Lung (tissue), 12 donors: ENCODE results near the gene RHOBTB1. TPM values are rescaled to one million over a fixed set of nuclear protein-coding genes. Genes with fewer than 3 reads are reported as not detected.

Experiments
- ATAC-seq: fragments of 200-7000 bp; cut with Tn5 transposase; one replicate; pipeline ENCODE4 v1.9.1; 2020; ENCODE audit warnings: moderate number of reproducible peaks; ENCODE audit not compliant: insufficient read depth, low FRiP score
- DNase-seq, 3 donors: peaks; one replicate each; pipeline ENCODE4 v3.0.0-alpha.2; 2013 to 2017
- H3K27ac ChIP-seq, 2 donors: one replicate each; pipeline ENCODE4 v1.5.1; 2013; ENCODE audit warnings: mild to moderate bottlenecking in 2 of 2, moderate library complexity in 2 of 2, control low read depth in 1 of 2, inconsistent platforms in 1 of 2, low read depth in 1 of 2, low read length in 1 of 2
- H3K27me3 ChIP-seq, 3 donors: one replicate each; pipeline ENCODE4 v1.5.1; 2013; ENCODE audit warnings: low read length in 2 of 3; ENCODE audit not compliant: control insufficient read depth in 3 of 3, insufficient read depth in 3 of 3
- H3K36me3 ChIP-seq, 4 donors: one replicate each; pipeline ENCODE4 v1.5.1; 2013; ENCODE audit warnings: low read length in 4 of 4, mild to moderate bottlenecking in 1 of 4, moderate library complexity in 1 of 4; ENCODE audit not compliant: control insufficient read depth in 4 of 4, insufficient read depth in 4 of 4
- H3K4me1 ChIP-seq, 5 donors: one replicate each; pipeline ENCODE4 v1.5.1; 2013; ENCODE audit warnings: low read length in 5 of 5, mild to moderate bottlenecking in 2 of 5, moderate library complexity in 1 of 5; ENCODE audit not compliant: control insufficient read depth in 5 of 5, insufficient read depth in 5 of 5
- H3K4me3 ChIP-seq: one replicate; pipeline ENCODE4 v1.5.1; 2013; ENCODE audit warnings: mild to moderate bottlenecking, control low read depth, moderate library complexity
- H3K9ac ChIP-seq, 2 donors: one replicate each; pipeline ENCODE4 v1.5.1; 2013; ENCODE audit warnings: low read length in 2 of 2, control low read depth in 1 of 2; ENCODE audit not compliant: insufficient read depth in 1 of 2
- H3K9me3 ChIP-seq, 4 donors: one replicate each; pipeline ENCODE4 v1.5.1; 2013; ENCODE audit warnings: low read length in 3 of 4, mild to moderate bottlenecking in 1 of 4, moderate library complexity in 1 of 4; ENCODE audit not compliant: control insufficient read depth in 4 of 4, insufficient read depth in 3 of 4
- CTCF ChIP-seq: IDR thresholded peaks from 2 replicates; pipeline ENCODE4 v1.5.1; 2012; ENCODE audit warnings: mild to moderate bottlenecking; ENCODE audit errors: control extremely low read depth, extremely low read depth
- WGBS, 2 donors: extraction: QIAGEN DNeasy Blood & Tissue Kit; methylation state at CpG; one replicate each; pipeline ENCODE4 v1.1.7; 2013; 5-methylcytosine and 5-hydroxymethylcytosine counted together
- polyA plus RNA-seq, 2 donors: library from polyadenylated mRNA; stranded (reverse); fragments of 200-250 nt; gene quantifications; one replicate each; pipeline ENCODE4 v1.2.1, GENCODE V29; 2013
- total RNA-seq, 2 donors: library from RNA; depleted of rRNA in 1 of 2; stranded (reverse); fragments of >200 nt in 1 of 2; gene quantifications; one replicate each; pipeline ENCODE4 v1.2.1, GENCODE V29; 2014 to 2021
- donor health status: control.
- donor health status: control.
- donor health status: Bipolar disorder and iron deficiency.
- donor health status: healthy.
- donor health status: DM: yes; HTN: yes; CAD: no.

RHOBTB1 gene
- total and polyA plus RNA-seq, 4 donors: 4.8 to 27.2 (median 8.0) TPM

DNA sequence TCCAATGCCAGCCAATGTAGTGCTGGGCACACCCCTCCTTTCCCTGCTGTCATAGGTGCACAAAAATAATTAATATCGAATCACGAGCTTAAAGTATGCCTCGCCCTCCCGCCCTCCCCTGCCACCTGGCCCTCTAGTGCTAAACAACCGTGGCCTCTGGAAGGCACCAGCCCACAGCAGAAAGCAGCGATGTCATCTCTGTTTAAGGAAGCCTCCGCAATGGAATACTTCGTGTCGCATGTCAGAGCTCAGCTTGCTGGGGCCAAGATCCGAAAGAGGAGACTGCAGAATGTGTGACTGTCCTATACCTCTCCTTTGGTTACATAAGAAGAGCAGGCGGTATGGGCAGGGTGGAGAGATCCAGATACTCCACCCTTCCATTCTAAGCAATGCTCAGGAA lies 71.5 kb downstream of the RHOBTB1 start:
- H3K9ac ChIP-seq: no peak overlapping the region
- peaks cover 0 to 1% (median 0%) of the 10 kb centered on the region in 4 donors for H3K9me3 ChIP-seq
- H3K27me3 ChIP-seq: no peaks in the 10 kb centered on the region
- H3K36me3 ChIP-seq: peaks cover 9 to 45% (median 29%) of the 10 kb centered on the region in 4 donors
- 93 to 97% methylated on average over 11 of the region's 11 CpGs for WGBS, 2 donors
- no peak for TF ChIP-seq CTCF
- DNase-seq: no peak
- H3K4me3 ChIP-seq: no peak overlapping the region
- H3K27ac ChIP-seq: no peak overlapping the region
- no peak for ATAC-seq
- no peaks in the 10 kb centered on the region for H3K4me1 ChIP-seq

- H3K27ac ChIP-seq: no peak overlapping the region
- DNase-seq: no peak
- H3K36me3 ChIP-seq: peaks cover 9 to 45% (median 28%) of the 10 kb centered on the region in 4 donors
- no peak for TF ChIP-seq CTCF
- H3K27me3 ChIP-seq: no peaks in the 10 kb centered on the region
- H3K9me3 ChIP-seq: peaks cover 0 to 1% (median 0%) of the 10 kb centered on the region in 4 donors
- WGBS, 2 donors: 87 to 89% methylated on average over 8 of the region's 8 CpGs
- H3K9ac ChIP-seq: no peak overlapping the region
- H3K4me1 ChIP-seq: no peaks in the 10 kb centered on the region
- no peak overlapping the region for H3K4me3 ChIP-seq
- ATAC-seq: no peak
Observed at GRCh38 chr10:60871215-60871614, 72.8 kb downstream of the RHOBTB1 start.

- no peak overlapping the region for H3K27ac ChIP-seq
- no peaks in the 10 kb centered on the region for H3K4me1 ChIP-seq
- no peak overlapping the region for H3K4me3 ChIP-seq
- H3K9me3 ChIP-seq: peaks cover 0 to 1% (median 0%) of the 10 kb centered on the region in 4 donors
- DNase-seq (no peak), ATAC-seq (no peak)
- H3K36me3 ChIP-seq: peaks cover 9 to 43% (median 27%) of the 10 kb centered on the region in 4 donors
- H3K9ac ChIP-seq: no peak overlapping the region
- 62 to 71% methylated on average over 3 of the region's 3 CpGs for WGBS, 2 donors
- no peaks in the 10 kb centered on the region for H3K27me3 ChIP-seq
- no peak for TF ChIP-seq CTCF
Observed at GRCh38 chr10:60870803-60871202, 73.2 kb downstream of the RHOBTB1 start.

DNA sequence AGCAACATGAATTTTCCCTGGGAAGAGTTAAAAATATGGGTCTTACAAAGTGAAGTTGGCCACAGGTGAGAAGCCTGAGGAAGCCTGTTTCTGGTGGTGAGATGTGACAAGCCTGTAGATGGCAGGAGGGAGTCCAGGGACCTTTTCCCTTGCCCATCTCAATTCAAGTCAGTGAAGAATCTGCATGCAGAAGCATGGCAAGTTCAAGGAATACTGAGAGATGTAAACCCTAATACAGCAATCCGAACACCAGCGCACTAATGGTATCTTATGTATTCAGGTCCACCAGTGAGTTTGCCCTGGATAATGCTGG lies 73.6 kb downstream of the RHOBTB1 start:
- TF ChIP-seq CTCF: no peak
- ATAC-seq: no peak
- WGBS, 2 donors: 97 to 100% methylated on average over 2 of the region's 2 CpGs
- Histone ChIP-seq H3K27ac (no peak overlapping the region), H3K4me3 (no peak overlapping the region), H3K27me3 (no peaks in the 10 kb centered on the region), H3K9me3 (peaks cover 0 to 1% (median 0%) of the 10 kb centered on the region in 4 donors), H3K36me3 (peaks cover 9 to 42% (median 24%) of the 10 kb centered on the region in 4 donors), H3K4me1 (no peaks in the 10 kb centered on the region), H3K9ac (no peak overlapping the region)
- DNase-seq: no peak
